NT2/D1 (cell line): Measurements from ENCODE around the gene TMEM51.

Source experiments
- YY1 ChIP-seq: IDR thresholded peaks from 2 replicates; pipeline ENCODE4 v1.6.1; 2011; ENCODE audit not compliant: insufficient read length, insufficient read depth
- ZNF274 ChIP-seq: IDR thresholded peaks from 2 replicates; pipeline ENCODE4 v1.6.1; 2011; ENCODE audit warnings: mild to moderate bottlenecking, low read depth, low read length

GRCh38 chr1:15148941-15149340, 4.6 kb upstream of the TMEM51 start:
- TF ChIP-seq ZNF274 (no peak), YY1 (no peak)
